ENCODE data around the gene SPATA2L.
"Not testable (repeated sequence)": the region's sequence is repeated elsewhere in the genome, so short reads cannot be mapped to it uniquely, and the experiment has no call there.

The SPATA2L gene

GRCh38 chr16:89689142-89689541, 12.4 kb downstream of the SPATA2L start:
- DNase-seq = no peak

DNA sequence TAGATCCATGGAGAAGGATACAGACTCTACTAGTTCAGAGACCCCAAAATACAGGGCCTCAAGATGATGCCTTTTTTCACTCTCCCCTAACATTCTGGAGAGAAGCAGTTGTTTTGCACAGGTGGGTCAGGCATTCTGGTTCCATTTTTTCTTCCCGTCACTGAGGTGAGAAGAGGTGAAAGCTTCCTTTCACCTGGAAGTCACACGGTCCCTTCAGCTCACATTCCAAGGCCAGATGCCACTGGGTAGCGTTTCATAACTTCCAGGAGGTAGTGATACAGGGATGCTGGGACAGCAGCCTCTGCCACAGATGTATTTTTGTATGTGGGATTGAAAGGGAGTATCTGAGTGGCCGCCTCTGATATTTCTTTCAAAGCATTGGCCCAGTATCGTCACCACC, 13.1 kb downstream of the SPATA2L start:
- DNase-seq = no peak

- no peak for DNase-seq
Observed at GRCh38 chr16:89687092-89687940, 14.2 kb downstream of the SPATA2L start.

DNA sequence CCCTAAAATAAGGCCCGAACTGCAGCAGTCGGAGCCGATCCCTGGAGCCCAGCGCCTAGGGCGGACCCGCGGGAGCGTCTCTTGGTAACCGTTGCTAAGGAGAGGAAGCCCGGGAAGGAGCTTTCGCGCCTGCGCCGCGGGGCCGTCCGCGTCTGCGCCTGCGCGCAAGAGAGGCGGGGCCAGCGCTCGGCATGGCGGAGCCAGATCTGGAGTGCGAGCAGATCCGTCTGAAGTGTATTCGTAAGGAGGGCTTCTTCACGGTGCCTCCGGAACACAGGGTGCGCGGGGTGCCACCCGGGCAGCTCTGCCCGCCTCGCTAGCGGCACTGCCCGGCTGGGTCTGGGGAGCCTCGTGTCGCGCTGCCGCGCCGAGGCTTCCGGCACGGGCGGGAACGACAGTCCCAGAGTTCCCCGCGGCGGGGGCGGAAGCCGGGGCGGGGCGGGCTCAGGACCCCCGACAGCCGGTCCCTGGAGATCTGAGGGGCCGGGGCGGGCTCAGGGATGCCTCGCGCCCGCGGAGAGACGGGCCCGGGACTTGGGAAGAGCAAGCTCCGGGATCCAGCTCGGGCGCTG, 14.9 kb downstream of the SPATA2L start, which contains the start of gene CDK10:
TSS of gene CDK10 (plus strand) at position 170 of the 572 bp plus-strand sequence. CDS start at position 192, 22 bp downstream.
- peak; percentile 81 for DNase-seq

- DNase-seq = no peak
Observed at GRCh38 chr16:89685916-89686315, 15.6 kb downstream of the SPATA2L start.

GRCh38 chr16:89678258-89678657, 23.2 kb downstream of the SPATA2L start:
- no peak for DNase-seq

- DNase-seq = no peak
Observed at GRCh38 chr16:89672177-89672941, 29.1 kb downstream of the SPATA2L start.

GRCh38 chr16:89671565-89671964, 29.9 kb downstream of the SPATA2L start:
- not testable (repeated sequence) for DNase-seq

DNA sequence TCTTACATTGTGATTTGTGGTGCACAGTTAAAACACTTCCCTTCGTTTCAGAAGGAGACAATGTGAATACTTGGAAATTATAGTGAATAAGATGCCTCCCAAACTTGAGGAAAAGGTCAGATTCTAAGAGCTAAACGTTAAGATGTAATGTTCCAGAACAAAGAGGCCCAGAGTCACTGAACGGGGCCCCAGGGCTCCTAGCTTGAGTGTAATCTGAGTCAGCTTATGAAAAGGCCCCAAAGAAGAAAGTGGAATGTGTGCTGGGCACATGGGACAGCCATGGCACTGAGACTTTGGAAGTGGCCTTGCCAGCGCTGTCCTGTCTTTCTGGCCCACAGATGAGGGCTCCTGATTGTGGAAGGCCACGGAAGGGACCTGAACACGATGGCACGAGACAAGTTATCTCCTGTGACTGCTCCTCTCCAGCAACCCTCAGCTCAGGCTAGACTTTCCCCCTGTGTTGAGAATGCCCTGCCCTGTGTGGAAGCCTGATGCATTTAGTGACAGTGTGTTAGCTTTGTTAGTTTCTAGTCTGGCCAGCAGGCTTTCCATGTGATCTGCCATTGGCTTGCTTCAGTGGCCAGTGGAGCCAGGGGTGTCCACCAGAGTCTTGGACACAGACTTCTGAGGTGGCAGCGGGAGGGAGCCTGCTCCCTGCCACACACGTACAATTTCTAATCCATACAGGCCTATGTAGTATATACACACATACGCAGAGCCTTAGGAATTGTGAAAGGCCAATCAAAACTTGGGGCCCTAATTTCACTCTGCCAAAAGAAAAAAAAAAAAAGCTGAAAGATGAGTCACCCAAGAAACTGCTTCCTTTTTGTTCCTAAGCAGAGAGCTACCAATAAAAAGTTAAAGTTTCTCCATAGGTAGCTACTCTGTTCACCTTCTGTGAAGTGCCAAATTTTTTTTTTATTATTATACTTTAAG, 30.7 kb downstream of the SPATA2L start:
- DNase-seq = no peak

GRCh38 chr16:89669755-89670154, 31.8 kb downstream of the SPATA2L start:
- DNase-seq = no peak

- DNase-seq = no peak
Observed at GRCh38 chr16:89668790-89669158, 32.7 kb downstream of the SPATA2L start.

GRCh38 chr16:89667633-89668032, 33.9 kb downstream of the SPATA2L start:
- no peak for DNase-seq

DNA sequence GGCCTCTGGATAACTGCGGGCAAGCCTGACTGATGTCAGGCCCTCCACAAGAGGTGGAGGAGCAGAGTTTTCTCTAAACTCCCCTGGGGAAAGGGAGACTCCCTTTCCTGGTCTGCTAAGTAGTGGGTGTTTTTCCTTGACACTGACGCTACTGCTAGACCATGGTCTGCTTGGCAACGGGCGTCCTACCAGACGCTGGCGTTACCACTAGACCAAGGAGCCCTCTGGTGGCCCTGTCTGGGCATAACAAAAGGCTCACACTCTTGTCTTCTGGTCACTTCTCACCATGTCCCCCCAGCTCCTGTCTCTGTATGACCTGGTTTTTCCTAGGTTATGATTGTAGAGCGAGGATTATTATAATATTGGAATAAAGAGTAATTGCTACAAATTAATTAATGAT, 34.5 kb downstream of the SPATA2L start:
- peak; percentile 2 for DNase-seq

- DNase-seq = not testable (repeated sequence)
Observed at GRCh38 chr16:89664238-89664637, 37.3 kb downstream of the SPATA2L start.

DNA sequence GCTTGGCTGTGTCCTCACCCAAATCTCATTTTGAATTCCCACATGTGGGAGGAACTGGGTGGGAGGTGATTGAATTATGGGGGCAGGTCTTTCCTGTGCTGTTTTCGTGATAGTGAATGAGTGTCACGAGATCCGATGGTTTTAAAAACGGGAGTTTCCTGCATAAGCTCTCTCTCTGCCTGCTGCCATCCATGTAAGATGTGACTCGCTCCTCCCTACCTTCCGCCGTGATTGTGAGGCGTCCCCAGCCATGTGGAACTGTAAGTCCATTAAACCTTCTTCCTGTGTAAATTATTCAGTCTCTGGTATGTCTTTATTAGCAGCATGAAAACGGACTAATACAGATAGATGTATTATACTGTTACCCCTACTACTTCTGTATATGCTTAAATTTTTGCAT, 40.3 kb downstream of the SPATA2L start:
- no peak for DNase-seq

- no peak for DNase-seq
Observed at GRCh38 chr16:89660146-89660545, 41.4 kb downstream of the SPATA2L start.

- no peak for DNase-seq
Observed at GRCh38 chr16:89658221-89658879, 43.2 kb downstream of the SPATA2L start.

GRCh38 chr16:89657442-89658220, 43.9 kb downstream of the SPATA2L start, which contains the start of the genes CHMP1A and SPATA33:
Gene CHMP1A (minus strand): TSS chr16:89657708. CDS start chr16:89657588, 120 bp downstream.
Gene SPATA33 (plus strand): TSS chr16:89657836. CDS start chr16:89657912, 76 bp downstream.
- peak; percentile 83 for DNase-seq

DNA sequence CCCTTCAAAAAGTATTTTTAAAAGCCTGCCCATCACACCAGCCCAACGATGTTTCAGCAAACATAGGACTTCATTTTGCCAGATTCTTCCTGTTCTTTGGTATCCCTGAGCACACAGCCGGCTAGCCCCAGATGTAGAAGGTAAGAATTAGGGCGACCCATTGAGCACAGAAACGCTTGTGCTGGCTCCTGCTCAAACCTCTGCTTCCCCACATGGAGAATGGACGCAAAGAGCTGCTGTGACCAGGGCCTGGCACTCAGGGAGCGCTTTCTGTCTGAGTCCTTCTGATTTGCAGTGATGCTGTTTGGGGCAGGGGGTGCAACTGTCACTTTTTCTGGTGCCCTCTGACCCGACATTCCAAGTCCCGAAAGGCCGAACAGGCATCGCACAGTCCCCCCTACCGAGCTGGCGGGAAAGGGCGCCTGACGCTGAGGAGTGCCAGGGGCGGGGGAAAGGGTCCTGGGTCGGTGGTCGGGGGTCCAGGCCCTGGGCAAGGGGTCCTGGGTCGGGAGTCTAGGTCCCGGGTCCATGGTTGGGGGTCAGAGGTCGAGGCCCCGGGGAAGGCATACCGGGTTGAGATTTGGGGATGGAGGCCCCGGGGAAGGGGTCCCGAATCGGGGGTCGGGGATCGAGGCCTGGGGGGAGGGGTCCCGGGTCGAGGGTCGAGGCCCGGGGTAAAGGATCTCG, 44.9 kb downstream of the SPATA2L start:
- no peak for DNase-seq

- DNase-seq = no peak
Observed at GRCh38 chr16:89655062-89655643, 46.4 kb downstream of the SPATA2L start.
